IPS-11a (cell line): ENCODE measurements around the gene HBA2.
"Not testable (repeated sequence)": the region's sequence is repeated elsewhere in the genome, so short reads cannot be mapped to it uniquely, and the experiment has no call there.

Experiments used
- H3K4me3 ChIP-seq: one replicate; pipeline ENCODE4 v1.5.1; 2013; ENCODE audit warnings: low read depth, low read length, control low read depth

Gene HBA2

DNA sequence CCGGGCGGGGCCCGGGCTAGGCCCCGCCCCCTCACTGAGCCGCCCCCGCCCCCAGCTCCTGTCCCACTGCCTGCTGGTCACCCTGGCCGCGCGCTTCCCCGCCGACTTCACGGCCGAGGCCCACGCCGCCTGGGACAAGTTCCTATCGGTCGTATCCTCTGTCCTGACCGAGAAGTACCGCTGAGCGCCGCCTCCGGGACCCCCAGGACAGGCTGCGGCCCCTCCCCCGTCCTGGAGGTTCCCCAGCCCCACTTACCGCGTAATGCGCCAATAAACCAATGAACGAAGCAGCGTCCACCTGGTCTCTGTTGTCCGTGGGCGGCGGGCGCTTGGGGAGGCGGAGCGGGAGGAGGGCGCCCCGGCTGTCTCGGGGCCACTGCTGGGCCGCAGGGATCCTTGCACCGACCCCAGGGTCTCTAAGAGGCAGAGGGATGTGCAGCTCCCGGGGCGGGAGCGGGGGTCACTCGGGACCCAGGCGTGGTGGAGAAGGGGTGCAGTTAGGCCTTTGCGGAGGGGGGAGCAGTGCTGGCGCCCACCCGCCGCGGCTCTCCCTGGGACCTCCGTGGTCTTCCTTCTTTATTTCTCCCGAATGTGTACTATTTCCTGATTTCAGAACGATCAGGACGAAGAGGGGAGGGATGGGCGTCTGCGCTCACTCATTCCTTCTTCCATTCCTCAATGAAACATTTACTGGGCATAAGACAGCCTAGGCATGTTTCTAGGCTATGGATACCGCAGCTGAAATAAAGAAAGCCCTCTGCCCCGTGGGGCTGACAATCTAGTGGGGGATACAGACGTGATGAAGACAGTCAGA, 18.3 kb upstream of the HBA2 start:
- H3K4me3 ChIP-seq, result peak overlapping the region; percentile 47

DNA sequence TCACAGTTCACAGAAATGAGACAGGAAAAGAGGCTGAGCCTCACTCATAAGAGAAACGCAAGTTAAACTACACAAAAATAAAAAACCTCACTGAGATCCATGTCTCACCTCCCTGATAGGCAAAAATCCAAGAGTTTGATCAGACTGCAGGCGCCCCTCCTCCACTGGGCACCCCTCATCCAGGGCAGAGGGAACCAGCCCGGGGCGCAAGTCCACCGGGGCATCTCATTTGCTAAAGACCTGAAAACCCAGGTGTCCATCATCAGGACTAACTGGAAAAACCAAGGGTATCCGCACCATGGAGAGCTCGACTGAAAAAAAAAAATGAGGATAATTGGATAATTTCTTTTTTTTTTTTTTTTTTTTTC, 17.7 kb upstream of the HBA2 start:
- no peak overlapping the region for H3K4me3 ChIP-seq

DNA sequence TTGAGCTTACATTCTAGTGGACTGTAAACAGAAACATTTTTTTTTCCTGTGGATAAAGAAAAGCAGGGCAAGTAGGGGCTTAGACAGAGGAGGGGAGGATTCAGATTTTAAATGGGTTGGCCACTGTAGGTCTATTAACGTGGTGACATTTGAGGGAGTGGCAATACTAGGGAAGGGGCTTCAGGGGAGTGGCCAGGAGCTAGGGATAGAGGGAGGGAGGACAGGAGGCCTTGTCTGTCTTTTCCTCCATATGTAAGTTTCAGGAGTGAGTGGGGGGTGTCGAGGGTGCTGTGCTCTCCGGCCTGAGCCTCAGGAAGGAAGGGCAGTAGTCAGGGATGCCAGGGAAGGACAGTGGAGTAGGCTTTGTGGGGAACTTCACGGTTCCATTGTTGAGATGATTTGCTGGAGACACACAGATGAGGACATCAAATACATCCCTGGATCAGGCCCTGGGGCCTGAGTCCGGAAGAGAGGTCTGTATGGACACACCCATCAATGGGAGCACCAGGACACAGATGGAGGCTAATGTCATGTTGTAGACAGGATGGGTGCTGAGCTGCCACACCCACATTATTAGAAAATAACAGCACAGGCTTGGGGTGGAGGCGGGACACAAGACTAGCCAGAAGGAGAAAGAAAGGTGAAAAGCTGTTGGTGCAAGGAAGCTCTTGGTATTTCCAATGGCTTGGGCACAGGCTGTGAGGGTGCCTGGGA, 13.4 kb upstream of the HBA2 start:
- no peak overlapping the region for H3K4me3 ChIP-seq

DNA sequence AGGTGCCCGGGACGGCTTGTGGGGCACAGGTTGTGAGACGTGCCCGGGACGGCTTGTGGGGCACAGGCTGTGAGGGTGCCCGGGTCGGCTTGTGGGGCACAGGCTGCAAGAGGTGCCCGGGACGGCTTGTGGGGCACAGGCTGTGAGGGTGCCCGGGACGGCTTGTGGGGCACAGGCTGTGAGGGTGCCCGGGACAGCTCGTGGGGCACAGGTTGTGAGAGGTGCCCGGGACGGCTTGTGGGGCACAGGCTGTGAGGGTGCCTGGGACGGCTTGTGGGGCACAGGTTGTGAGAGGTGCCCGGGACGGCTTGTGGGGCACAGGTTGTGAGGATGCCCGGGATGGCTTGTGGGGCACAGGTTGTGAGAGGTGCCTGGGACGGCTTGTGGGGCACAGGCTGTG, 12.4 kb upstream of the HBA2 start:
- not testable (repeated sequence) for H3K4me3 ChIP-seq

DNA sequence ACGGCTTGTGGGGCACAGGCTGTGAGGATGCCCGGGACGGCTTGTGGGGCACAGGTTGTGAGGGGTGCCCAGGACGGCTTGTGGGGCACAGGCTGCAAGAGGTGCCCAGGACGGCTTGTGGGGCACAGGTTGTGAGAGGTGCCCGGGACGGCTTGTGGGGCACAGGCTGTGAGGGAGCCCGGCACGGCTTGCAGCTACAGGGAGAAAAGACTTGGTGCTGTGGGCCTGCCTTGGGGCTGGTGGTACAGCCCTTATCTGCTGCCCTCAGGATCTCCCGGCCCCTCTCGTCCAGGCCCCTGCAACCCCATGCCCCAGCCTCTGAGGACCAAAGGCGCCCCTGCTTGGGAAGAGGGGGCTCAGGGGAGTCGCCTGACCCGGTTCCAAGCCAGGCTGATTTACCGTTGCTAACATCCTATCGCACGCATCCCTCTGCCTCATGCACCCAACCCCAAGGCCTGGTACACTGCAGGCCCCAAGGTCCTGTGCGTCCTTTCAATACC, 11.9 kb upstream of the HBA2 start:
- H3K4me3 ChIP-seq, result no peak overlapping the region

DNA sequence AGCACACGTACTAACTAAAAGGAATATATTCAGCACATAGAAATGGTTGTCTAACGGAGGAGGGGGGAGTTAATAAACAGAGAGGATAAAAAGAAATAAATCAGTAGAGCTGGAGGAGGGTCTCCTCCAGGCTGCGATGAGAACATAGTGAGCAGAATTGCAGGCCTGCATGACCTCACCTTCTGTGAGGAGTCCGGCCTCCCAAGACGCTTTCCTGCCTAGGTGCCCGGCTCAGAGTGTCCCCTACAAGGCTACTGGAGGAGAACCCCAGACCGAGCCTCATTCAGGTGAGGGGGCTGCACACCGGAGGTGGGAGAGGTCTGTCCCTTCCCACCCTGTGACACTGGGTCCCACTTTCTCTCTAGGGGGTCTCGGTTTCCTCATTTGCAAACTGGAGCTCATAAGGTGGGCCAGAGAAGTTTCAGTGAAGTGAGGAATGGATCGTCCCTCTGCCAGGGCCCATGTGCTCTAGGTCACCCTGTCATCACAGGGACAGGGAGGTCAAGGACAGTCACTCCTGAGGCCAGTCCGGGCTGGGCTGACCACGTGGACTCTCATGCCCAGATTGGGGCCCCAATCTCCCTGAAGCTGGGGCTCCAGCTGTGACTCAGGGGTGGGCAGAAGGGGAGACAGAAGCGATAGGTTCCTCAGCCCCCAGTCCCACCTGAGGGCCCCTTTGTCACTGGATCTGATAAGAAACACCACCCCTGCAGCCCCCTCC, 10.2 kb upstream of the HBA2 start:
- no peak overlapping the region for H3K4me3 ChIP-seq

DNA sequence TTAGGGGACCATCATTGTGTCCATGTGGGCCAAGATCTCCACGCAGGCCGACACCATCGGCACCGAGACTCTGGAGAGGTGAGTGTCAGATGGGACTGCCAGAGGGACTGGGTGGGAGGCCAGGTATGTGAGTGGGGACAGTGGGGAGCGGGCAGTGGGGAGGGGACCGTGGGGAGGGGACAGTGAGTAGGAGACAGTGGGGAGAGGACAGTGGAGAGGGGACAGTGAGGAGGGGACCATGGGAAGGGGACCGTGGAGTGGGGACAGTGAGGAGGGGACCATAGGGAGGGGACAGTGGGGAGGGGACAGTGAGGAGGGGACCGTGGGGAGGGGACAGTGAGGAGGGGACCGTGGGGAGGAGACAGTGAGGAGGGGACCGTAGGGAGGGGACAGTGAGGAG, 9.5 kb upstream of the HBA2 start:
- H3K4me3 ChIP-seq, result not testable (repeated sequence)

DNA sequence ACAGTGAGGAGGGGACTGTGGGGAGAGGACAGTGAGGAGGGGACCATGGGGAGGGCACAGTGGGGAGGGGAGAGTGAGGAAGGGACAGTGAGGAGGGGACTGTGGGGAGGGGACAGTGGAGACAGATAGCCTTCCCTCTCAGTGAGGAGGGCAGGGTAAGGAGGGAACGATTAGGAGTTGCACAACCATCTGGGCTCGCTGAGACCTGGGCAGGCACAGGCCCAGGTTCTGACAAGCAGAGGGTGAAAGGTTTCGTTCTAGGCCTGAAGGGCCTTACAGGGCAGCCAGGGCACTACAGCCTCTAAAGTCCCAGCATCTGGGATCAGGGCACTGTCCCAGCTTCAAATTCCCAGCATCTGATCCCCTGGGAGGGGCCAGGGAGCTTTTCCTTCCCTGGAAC, 9.0 kb upstream of the HBA2 start:
- not testable (repeated sequence) for H3K4me3 ChIP-seq

DNA sequence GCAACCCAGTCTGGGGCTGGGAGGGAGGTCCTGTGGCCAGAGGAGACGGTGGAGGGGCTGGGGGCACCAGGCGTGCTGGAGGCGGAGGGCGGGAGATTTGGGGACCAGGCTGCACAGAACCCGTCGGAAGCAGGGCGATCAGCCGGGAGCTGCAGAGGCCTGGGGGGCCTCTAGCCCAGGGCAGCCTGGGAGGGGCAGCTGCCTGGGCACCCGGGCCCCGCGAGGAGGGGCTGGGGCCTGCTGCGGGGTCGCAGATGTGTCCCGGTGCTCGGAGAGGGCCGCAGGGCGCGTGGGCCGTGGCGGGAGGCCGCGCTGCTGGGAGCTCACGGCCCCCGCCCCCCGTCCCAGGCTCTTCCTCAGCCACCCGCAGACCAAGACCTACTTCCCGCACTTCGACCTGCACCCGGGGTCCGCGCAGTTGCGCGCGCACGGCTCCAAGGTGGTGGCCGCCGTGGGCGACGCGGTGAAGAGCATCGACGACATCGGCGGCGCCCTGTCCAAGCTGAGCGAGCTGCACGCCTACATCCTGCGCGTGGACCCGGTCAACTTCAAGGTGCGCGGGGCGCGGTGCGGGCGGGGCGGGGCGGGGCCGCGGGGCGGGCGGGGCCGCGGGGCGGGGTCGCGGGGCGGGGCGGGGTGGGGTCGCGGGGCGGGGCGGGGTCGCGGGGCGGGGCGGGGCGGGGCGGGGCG, 8.4 kb upstream of the HBA2 start:
- H3K4me3 ChIP-seq, result not testable (repeated sequence)

DNA sequence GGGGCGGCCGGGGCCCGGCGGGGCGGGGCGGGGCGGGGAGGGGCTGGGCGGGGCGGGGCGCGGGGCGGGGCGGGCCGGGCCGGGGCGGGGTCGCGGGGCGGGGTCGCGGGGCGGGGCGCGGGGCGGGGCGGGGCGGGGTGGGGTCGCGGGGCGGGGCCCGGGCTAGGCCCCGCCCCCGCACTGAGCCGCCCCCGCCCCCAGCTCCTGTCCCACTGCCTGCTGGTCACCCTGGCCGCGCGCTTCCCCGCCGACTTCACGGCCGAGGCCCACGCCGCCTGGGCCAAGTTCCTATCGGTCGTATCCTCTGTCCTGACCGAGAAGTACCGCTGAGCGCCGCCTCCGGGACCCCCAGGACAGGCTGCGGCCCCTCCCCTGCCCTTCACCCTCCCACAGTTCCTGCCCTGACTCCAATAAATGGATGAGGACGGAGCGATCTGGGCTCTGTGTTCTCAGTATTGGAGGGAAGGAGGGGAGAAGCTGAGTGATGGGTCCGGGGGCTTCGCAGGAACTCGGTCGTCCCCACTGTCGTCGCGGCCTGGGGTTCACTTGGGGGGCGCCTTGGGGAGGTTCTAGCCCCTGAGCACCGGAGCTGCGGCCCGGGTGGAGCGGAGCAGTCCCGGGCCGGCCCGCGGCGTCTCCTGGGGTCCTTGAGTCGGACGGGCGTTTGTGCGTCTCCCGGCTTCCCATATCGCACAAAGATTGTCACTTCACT, 7.7 kb upstream of the HBA2 start:
- H3K4me3 ChIP-seq, result peak overlapping the region; percentile 0

DNA sequence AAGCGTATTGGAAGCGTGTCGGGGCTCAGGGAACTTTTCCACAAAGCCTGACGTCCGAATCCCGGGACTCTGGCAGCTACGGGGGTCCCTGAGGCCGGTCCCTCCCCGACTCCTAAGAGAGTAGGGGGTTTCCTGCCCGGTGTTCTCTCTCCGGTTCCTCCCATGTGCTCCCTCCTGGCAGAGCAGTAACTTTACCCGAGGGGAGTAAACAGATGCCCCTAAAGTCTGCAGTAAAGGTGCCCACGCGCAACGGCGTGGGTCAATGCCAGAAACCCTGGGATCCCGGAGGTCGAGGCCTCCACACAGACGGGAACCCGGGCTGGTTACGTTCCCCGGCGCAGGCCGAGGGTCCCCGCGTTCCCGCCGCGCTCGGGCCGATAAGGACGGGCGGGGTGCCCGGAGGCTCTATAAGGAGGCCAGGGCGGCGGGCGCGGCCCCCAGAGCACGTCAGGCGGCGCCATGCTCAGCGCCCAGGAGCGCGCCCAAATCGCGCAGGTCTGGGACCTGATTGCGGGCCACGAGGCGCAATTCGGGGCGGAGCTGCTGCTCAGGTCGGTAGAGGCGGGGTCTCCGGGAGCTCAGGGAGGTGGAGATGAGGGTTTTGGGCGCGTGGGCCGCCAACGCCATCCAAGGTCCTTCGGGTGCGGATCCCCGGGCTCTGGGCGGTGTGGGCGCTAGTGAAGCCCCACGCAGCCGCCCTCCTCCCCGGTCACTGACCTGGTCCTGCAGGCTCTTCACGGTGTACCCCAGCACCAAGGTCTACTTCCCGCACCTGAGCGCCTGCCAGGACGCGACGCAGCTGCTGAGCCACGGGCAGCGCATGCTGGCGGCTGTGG, 6.9 kb upstream of the HBA2 start, which contains the start of gene HBM:
TSS of gene HBM (plus strand) at position 440 of the 836 bp plus-strand sequence. CDS start at position 460, 20 bp downstream.
- peak within 1 kb of the TSS; percentile 0 for H3K4me3 ChIP-seq

DNA sequence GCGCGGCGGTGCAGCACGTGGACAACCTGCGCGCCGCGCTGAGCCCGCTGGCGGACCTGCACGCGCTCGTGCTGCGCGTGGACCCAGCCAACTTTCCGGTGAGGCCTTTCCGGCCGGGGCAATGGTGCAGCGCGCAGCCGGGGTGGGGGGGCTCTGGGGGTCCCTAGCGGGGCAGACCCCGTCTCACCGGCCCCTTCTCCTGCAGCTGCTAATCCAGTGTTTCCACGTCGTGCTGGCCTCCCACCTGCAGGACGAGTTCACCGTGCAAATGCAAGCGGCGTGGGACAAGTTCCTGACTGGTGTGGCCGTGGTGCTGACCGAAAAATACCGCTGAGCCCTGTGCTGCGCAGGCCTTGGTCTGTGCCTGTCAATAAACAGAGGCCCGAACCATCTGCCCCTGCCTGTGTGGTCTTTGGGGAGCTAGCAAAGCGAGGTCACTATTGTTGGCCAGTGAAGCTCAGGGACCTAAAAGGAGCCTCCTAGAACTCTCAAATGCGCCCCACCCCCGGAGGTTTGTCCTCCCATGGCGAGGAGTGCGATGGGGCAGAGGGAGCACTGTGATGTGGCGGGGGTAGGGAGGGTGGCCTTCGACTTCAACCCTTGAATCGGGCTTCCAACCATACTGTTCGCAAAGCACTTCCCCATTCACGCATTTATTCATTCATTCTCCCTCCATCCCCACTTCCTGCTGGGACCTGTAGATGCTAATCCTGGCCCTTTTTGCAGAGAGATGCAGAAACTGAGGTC, 6.1 kb upstream of the HBA2 start:
- H3K4me3 ChIP-seq, result no peak overlapping the region

DNA sequence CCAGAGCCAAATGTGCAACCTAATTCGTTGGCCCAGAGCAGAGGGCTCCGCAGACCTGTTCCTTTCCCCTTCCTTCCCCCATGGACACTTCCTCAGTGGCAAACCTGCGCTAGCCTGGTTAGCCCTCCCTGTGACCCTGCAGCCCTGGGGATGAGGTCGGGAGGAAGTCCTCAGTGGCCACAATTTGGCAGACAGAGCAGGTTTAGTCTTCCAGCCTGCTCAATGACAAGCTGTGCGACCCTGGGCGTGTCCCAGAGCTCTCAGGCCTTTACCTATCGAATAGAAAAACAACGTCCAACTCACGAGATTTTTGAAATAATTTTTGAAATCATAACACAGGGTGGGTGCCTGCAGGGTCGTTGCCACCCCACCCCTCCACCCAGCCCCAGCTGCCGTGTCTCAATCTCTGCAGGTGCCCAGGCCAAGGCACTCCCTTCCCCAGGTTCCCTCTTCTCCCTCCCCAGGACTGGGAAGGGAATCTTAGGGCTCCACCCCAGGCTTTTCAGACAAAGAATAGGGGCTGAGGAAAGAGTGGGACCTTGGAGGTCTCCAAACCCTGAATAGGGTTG, 5.5 kb upstream of the HBA2 start:
- H3K4me3 ChIP-seq, result no peak overlapping the region

DNA sequence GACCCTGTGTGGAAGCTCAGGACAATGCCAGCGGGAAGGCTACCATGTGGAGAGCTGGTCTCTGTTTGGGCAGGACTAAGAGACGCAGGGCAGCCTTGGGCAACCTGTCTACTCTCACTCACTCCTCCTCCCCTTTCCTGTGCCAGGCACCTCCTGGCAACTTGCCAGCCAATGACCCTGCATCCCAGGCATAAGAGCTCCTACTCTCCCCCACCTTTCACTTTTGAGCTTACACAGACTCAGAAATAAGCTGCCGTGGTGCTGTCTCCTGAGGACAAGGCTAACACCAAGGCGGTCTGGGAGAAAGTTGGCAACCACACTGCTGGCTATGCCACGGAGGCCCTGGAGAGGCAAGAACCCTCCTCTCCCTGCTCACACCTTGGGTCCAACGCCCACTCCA, 4.3 kb upstream of the HBA2 start:
- no peak overlapping the region for H3K4me3 ChIP-seq

DNA sequence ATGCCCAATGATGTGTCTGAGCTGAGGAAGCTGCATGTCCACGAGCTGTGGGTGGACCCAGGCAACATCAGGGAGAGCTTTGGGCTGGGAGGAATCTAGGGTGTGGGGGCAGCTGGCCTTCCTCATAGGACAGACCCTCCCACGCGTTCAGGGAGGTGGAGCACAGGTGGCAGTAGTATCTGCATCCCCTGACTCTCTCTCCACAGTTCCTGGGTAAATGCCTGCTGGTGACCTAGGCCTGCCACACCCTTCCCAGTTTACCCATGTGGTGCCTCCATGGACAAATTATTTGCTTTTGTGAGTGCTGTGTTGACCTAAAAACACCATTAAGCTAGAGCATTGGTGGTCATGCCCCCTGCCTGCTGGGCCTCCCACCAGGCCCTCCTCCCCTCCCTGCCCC, 3.7 kb upstream of the HBA2 start:
- no peak overlapping the region for H3K4me3 ChIP-seq

DNA sequence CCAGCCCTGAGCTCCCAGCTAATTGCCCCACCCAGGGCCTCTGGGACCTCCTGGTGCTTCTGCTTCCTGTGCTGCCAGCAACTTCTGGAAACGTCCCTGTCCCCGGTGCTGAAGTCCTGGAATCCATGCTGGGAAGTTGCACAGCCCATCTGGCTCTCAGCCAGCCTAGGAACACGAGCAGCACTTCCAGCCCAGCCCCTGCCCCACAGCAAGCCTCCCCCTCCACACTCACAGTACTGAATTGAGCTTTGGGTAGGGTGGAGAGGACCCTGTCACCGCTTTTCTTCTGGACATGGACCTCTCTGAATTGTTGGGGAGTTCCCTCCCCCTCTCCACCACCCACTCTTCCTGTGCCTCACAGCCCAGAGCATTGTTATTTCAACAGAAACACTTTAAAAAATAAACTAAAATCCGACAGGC, 2.6 kb upstream of the HBA2 start:
- H3K4me3 ChIP-seq, result not testable (repeated sequence)

DNA sequence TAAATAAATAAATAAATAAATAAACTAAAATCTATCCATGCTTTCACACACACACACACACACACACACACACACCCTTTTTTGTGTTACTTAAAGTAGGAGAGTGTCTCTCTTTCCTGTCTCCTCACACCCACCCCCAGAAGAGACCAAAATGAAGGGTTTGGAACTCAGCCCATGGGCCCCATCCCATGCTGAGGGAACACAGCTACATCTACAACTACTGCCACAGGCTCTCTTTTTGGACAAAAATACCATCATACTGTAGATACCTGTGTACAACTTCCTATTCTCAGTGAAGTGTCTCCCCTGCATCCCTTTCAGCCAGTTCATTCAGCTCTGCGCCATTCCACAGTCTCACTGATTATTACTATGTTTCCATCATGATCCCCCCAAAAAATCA, 1.9 kb upstream of the HBA2 start:
- H3K4me3 ChIP-seq, result no peak overlapping the region

DNA sequence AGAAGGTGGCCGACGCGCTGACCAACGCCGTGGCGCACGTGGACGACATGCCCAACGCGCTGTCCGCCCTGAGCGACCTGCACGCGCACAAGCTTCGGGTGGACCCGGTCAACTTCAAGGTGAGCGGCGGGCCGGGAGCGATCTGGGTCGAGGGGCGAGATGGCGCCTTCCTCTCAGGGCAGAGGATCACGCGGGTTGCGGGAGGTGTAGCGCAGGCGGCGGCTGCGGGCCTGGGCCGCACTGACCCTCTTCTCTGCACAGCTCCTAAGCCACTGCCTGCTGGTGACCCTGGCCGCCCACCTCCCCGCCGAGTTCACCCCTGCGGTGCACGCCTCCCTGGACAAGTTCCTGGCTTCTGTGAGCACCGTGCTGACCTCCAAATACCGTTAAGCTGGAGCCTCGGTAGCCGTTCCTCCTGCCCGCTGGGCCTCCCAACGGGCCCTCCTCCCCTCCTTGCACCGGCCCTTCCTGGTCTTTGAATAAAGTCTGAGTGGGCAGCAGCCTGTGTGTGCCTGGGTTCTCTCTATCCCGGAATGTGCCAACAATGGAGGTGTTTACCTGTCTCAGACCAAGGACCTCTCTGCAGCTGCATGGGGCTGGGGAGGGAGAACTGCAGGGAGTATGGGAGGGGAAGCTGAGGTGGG, 657 bp downstream of the HBA2 start:
- H3K4me3 ChIP-seq, result not testable (repeated sequence)
